H9 (cell line): ENCODE measurements around the gene STAT1. TPM values are rescaled to one million over a fixed set of nuclear protein-coding genes. Genes with fewer than 3 reads are reported as not detected.
A peak's percentile ranks its signal among the peaks of the same experiment; 100 is the strongest.

Experiments
- DNase-seq: peaks from one replicate; pipeline ENCODE4 v3.0.0-alpha.2; 2017
- H2AFZ ChIP-seq: one replicate; pipeline ENCODE4 v1.6.1; 2013; ENCODE audit warnings: mild to moderate bottlenecking, low read length, control low read depth, moderate library complexity
- H2AK5ac ChIP-seq: 2 replicates; pipeline ENCODE4 v1.6.1; 2013; ENCODE audit warnings: low read length, control low read depth, mixed read lengths; ENCODE audit not compliant: insufficient read length
- H2BK120ac ChIP-seq: one replicate; pipeline ENCODE4 v1.6.1; 2013; ENCODE audit warnings: low read depth, mild to moderate bottlenecking, low read length, control low read depth, inconsistent platforms; ENCODE audit not compliant: poor library complexity, severe bottlenecking
- H2BK12ac ChIP-seq: 2 replicates; pipeline ENCODE4 v1.6.1; 2013; ENCODE audit warnings: low read length, control low read depth, mixed read lengths, low read depth; ENCODE audit not compliant: insufficient read length
- H2BK15ac ChIP-seq: 2 replicates; pipeline ENCODE4 v1.6.1; 2013; ENCODE audit warnings: low read depth, low read length, control low read depth
- H2BK20ac ChIP-seq: one replicate; pipeline ENCODE4 v1.6.1; 2013; ENCODE audit warnings: low read depth, mild to moderate bottlenecking, low read length, control low read depth, inconsistent platforms; ENCODE audit not compliant: poor library complexity, severe bottlenecking
- H2BK5ac ChIP-seq: 2 replicates; pipeline ENCODE4 v1.6.1; 2013; ENCODE audit warnings: low read length, control low read depth, mixed read lengths; ENCODE audit not compliant: insufficient read length
- H3K14ac ChIP-seq: 2 replicates; pipeline ENCODE4 v1.6.1; 2013; ENCODE audit warnings: low read length, control low read depth; ENCODE audit not compliant: insufficient read depth
- H3K18ac ChIP-seq: 2 replicates; pipeline ENCODE4 v1.6.1; 2013; ENCODE audit warnings: low read depth, mild to moderate bottlenecking, mixed read lengths, low read length, control low read depth; ENCODE audit not compliant: insufficient read length
- H3K23ac ChIP-seq: 2 replicates; pipeline ENCODE4 v1.6.1; 2013; ENCODE audit warnings: low read length, control low read depth, mixed read lengths, low read depth; ENCODE audit not compliant: insufficient read length
- H3K23me2 ChIP-seq: 2 replicates; pipeline ENCODE4 v1.6.1; 2013; ENCODE audit warnings: low read depth, mild to moderate bottlenecking, mixed read lengths, low read length, control low read depth; ENCODE audit not compliant: insufficient read length, poor library complexity, severe bottlenecking
- H3K27ac ChIP-seq: 2 replicates; pipeline ENCODE4 v1.5.1; 2013; ENCODE audit warnings: low read length, control low read depth, mixed read lengths, low read depth; ENCODE audit not compliant: insufficient read length
- H3K27me3 ChIP-seq: 2 replicates; pipeline ENCODE4 v1.6.1; 2013; ENCODE audit warnings: low read length, control low read depth, inconsistent platforms; ENCODE audit not compliant: insufficient read depth
- H3K4ac ChIP-seq: 2 replicates; pipeline ENCODE4 v1.6.1; 2013; ENCODE audit warnings: low read depth, mild to moderate bottlenecking, control low read depth, inconsistent platforms, low read length, moderate library complexity
- H3K4me1 ChIP-seq: 2 replicates; pipeline ENCODE4 v1.6.1; 2013; ENCODE audit warnings: low read length, control low read depth, inconsistent platforms; ENCODE audit not compliant: insufficient read depth
- H3K4me2 ChIP-seq: 2 replicates; pipeline ENCODE4 v1.6.1; 2013; ENCODE audit warnings: low read length, control low read depth, mixed read lengths; ENCODE audit not compliant: insufficient read length, insufficient read depth
- H3K56ac ChIP-seq: 2 replicates; pipeline ENCODE4 v1.6.1; 2013; ENCODE audit warnings: low read depth, mild to moderate bottlenecking, mixed read lengths, low read length, control low read depth; ENCODE audit not compliant: insufficient read length
- H3K79me1 ChIP-seq: 2 replicates; pipeline ENCODE4 v1.6.1; 2013; ENCODE audit warnings: low read depth, mild to moderate bottlenecking, moderate library complexity, low read length, control low read depth, inconsistent platforms; ENCODE audit not compliant: insufficient read depth, poor library complexity, severe bottlenecking
- H3K79me2 ChIP-seq: 2 replicates; pipeline ENCODE4 v1.6.1; 2013; ENCODE audit warnings: low read length, control low read depth, inconsistent platforms; ENCODE audit not compliant: insufficient read depth
- H3K9ac ChIP-seq: 2 replicates; pipeline ENCODE4 v1.6.1; 2013; ENCODE audit warnings: low read length, control low read depth, mixed read lengths; ENCODE audit not compliant: insufficient read length; ENCODE audit errors: extremely low read depth
- H3K9me3 ChIP-seq: one replicate; pipeline ENCODE4 v1.6.1; 2013; ENCODE audit warnings: low read depth, low read length, inconsistent platforms; ENCODE audit not compliant: control insufficient read depth
- H3T11ph ChIP-seq: one replicate; pipeline ENCODE4 v1.6.1; 2013; ENCODE audit warnings: mild to moderate bottlenecking, low read length, control low read depth, inconsistent platforms
- H4K20me1 ChIP-seq: one replicate; pipeline ENCODE4 v1.6.1; 2013; ENCODE audit not compliant: control insufficient read depth, insufficient read length, insufficient read depth
- H4K5ac ChIP-seq: 2 replicates; pipeline ENCODE4 v1.6.1; 2013; ENCODE audit warnings: low read depth, mild to moderate bottlenecking, mixed read lengths, low read length, control low read depth; ENCODE audit not compliant: insufficient read length
- H4K8ac ChIP-seq: replicated peaks from 2 replicates; pipeline ENCODE4 v1.6.1; 2013; ENCODE audit warnings: low read length, control low read depth, mixed read lengths, low read depth; ENCODE audit not compliant: insufficient read length
- H4K91ac ChIP-seq: 2 replicates; pipeline ENCODE4 v1.6.1; 2013; ENCODE audit warnings: low read depth, mild to moderate bottlenecking, moderate library complexity, mixed read lengths, low read length, control low read depth; ENCODE audit not compliant: insufficient read length
- H3K27ac Mint-ChIP-seq, 3 experiments: 2 replicates in 2 of 3; 3 replicates in 1 of 3; pipeline ENCODE4 v1.8.0; 2020 to 2021; ENCODE audit warnings: mixed read lengths in 3 of 3, mild to moderate bottlenecking in 1 of 3, moderate library complexity in 1 of 3
- H3K27me3 Mint-ChIP-seq: 2 replicates; pipeline ENCODE4 v1.8.0; 2021; ENCODE audit warnings: low read depth, mild to moderate bottlenecking, moderate library complexity, mixed read lengths
- H3K36me3 Mint-ChIP-seq, 3 experiments: 2 replicates in 2 of 3; 3 replicates in 1 of 3; pipeline ENCODE4 v1.8.0; 2020 to 2021; ENCODE audit warnings: low read depth in 3 of 3, mixed read lengths in 3 of 3; ENCODE audit not compliant: insufficient read depth in 1 of 3
- H3K4me1 Mint-ChIP-seq, 2 experiments: 2 replicates each; pipeline ENCODE4 v1.8.0; 2020; ENCODE audit warnings: mixed read lengths in 2 of 2
- H3K4me3 Mint-ChIP-seq, 2 experiments: 2 replicates in 1 of 2; 3 replicates in 1 of 2; pipeline ENCODE4 v1.8.0; 2020 to 2021; ENCODE audit warnings: mild to moderate bottlenecking in 2 of 2, mixed read lengths in 2 of 2, moderate library complexity in 1 of 2
- H3K9me3 Mint-ChIP-seq, 2 experiments: 2 replicates in 1 of 2; 3 replicates in 1 of 2; pipeline ENCODE4 v1.8.0; 2020; ENCODE audit warnings: mild to moderate bottlenecking in 2 of 2, mixed read lengths in 2 of 2, moderate library complexity in 1 of 2
- CTCF ChIP-seq: fragments of 200-600 bp; sonication (generic); conservative IDR thresholded peaks from 3 replicates; pipeline ENCODE4 v1.8.0; 2021; ENCODE audit warnings: antibody characterized with exemption, mild to moderate bottlenecking
- WGBS: extraction: QIAGEN DNeasy Blood & Tissue Kit; methylation state at CpG from one replicate; pipeline ENCODE4 v1.1.7; 2013; ENCODE audit warnings: missing lambda C conversion rate, low lambda C conversion rate, mixed read lengths; ENCODE audit not compliant: insufficient read length; ENCODE audit errors: extremely low coverage; 5-methylcytosine and 5-hydroxymethylcytosine counted together
- total RNA-seq: library from RNA; stranded (reverse); gene quantifications from 2 replicates; pipeline ENCODE4 v1.2.1, GENCODE V29; 2021

Gene STAT1
- total RNA-seq, 1 experiment from 2014 or later, result 48.1 TPM

DNA sequence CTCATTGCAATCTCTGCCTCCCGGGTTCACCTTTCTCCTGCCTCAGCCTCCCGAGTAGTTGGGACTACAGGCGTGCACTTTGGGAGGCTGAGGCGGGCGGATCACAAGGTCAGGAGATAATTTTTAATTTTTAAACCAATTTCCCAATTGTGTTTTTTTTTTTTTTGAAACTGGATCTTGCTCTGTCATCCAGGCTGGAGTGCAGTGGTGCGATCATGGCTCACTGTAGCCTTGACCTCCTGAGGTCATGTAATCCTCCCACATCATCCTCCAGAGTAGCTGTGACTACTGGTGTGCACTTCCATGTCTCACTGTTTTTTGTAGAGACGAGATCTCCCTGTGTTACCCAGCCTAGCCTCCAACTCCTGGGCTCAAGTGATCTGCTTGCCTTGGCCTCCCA is 84.1 kb downstream of the STAT1 start:
- no CpG with 5 or more reads among the region's 7 CpGs for WGBS
- H2AK5ac ChIP-seq, result no peak overlapping the region
- peaks cover 2% of the 10 kb centered on the region; the same call in 1 of the 2 replicates for H3K4me1 ChIP-seq
- H2BK20ac ChIP-seq, result no peak overlapping the region
- no peak overlapping the region for H3K18ac ChIP-seq
- Mint-ChIP-seq H3K36me3 (peaks cover 7 to 31% (median 24%) of the 10 kb centered on the region in 3 experiments; a peak in 6 of 7 replicates), H3K27ac (peak overlapping the region; percentile 4 to 81 (median 71); a peak in 3 of 7 replicates), H3K27me3 (no peaks in the 10 kb centered on the region), H3K4me1 (peaks cover 8 to 26% of the 10 kb centered on the region in 2 experiments), H3K4me3 (no peak overlapping the region), H3K9me3 (no peaks in the 10 kb centered on the region)
- no peak overlapping the region for H3K23ac ChIP-seq
- no peaks in the 10 kb centered on the region for H3K9me3 ChIP-seq
- H3K4me2 ChIP-seq, result no peak overlapping the region
- no peaks in the 10 kb centered on the region for H3K27me3 ChIP-seq
- no peak overlapping the region for H3K9ac ChIP-seq
- H3K23me2 ChIP-seq, result no peaks in the 10 kb centered on the region
- no peaks in the 10 kb centered on the region for H4K20me1 ChIP-seq
- TF ChIP-seq CTCF, result no peak
- no peak overlapping the region for H3T11ph ChIP-seq
- no peak overlapping the region for H2AFZ ChIP-seq
- no peak overlapping the region for H3K27ac ChIP-seq
- no peak overlapping the region for H4K5ac ChIP-seq
- no peaks in the 10 kb centered on the region for H3K79me2 ChIP-seq
- DNase-seq, result no peak
- H2BK15ac ChIP-seq, result no peak overlapping the region
- H4K91ac ChIP-seq, result no peak overlapping the region
- no peak overlapping the region for H3K4ac ChIP-seq
- no peak overlapping the region for H4K8ac ChIP-seq
- H3K79me1 ChIP-seq, result no peaks in the 10 kb centered on the region
- H2BK12ac ChIP-seq, result no peak overlapping the region
- no peak overlapping the region for H2BK120ac ChIP-seq
- H3K56ac ChIP-seq, result no peak overlapping the region
- H3K14ac ChIP-seq, result no peak overlapping the region
- no peak overlapping the region for H2BK5ac ChIP-seq
